ENCODE data around the gene UQCRFS1.

Gene UQCRFS1

GRCh38 chr19:29171525-29171924 is 41.4 kb downstream of the UQCRFS1 start:
- TF ChIP-seq, protein P1, sequence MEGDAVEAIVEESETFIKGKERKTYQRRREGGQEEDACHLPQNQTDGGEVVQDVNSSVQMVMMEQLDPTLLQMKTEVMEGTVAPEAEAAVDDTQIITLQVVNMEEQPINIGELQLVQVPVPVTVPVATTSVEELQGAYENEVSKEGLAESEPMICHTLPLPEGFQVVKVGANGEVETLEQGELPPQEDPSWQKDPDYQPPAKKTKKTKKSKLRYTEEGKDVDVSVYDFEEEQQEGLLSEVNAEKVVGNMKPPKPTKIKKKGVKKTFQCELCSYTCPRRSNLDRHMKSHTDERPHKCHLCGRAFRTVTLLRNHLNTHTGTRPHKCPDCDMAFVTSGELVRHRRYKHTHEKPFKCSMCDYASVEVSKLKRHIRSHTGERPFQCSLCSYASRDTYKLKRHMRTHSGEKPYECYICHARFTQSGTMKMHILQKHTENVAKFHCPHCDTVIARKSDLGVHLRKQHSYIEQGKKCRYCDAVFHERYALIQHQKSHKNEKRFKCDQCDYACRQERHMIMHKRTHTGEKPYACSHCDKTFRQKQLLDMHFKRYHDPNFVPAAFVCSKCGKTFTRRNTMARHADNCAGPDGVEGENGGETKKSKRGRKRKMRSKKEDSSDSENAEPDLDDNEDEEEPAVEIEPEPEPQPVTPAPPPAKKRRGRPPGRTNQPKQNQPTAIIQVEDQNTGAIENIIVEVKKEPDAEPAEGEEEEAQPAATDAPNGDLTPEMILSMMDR (IDR thresholded peaks at IDR 0.05; ENCODE audit: low read depth, low read length, missing control alignments), result no peak
- no peak for DNase-seq (ENCODE audit: extremely low read depth, low read depth)
- no peak overlapping the region for H3K4me3 ChIP-seq (replicated peaks; ENCODE audit: low read depth, low read length)

DNA sequence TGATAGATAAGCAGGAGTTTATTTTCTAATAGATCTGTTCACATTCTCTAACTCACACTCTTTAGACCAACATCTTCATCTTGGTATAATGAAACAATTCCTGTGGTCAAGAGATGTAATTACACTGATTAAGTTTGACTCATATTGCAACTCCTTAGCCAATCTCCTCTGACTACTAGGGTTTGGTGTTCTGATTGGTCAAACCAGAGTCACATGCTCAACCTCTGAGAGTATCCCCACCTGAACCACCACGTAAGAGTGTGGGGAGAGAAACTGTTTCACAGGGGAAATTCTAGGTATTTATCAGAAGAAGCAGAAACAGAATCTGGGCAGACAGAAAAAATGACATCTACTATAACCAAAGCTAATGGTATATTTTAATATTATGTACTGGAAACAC is 42.4 kb downstream of the UQCRFS1 start:
- DNase-seq (ENCODE audit: extremely low read depth, low read depth), result no peak
- no peak overlapping the region for H3K4me3 ChIP-seq (replicated peaks; ENCODE audit: low read depth, low read length)
- TF ChIP-seq, protein P1 (IDR thresholded peaks at IDR 0.05; ENCODE audit: low read depth, low read length, missing control alignments), result no peak

- DNase-seq (ENCODE audit: extremely low read depth, low read depth), result no peak
- H3K4me3 ChIP-seq (replicated peaks; ENCODE audit: low read depth, low read length), result no peak overlapping the region
- TF ChIP-seq, protein P1 (IDR thresholded peaks at IDR 0.05; ENCODE audit: low read depth, low read length, missing control alignments), result no peak
Measured at GRCh38 chr19:29162694-29163093, 50.3 kb downstream of the UQCRFS1 start.

DNA sequence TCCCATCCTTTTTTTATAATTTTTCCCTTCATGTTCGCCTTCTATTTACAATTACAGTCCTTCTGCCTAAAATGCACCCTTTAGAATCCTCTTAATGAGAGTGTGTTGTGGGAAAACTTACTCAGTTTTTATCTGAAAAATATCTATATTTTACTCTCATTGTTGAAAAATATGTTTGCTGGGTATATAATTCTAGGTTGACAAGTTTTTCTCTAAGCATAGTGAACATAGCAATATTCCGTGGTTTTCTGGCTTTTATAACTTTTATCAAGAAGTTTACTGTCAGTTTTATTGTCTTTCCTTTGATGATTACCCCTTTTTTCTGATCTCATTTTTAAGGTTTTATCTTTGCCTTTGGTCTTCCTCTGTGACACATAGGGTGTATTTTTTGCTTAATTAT is 57.3 kb downstream of the UQCRFS1 start:
- TF ChIP-seq, protein P1 (IDR thresholded peaks at IDR 0.05; ENCODE audit: low read depth, low read length, missing control alignments), result no peak

More for the DNA sequence above, 57.3 kb downstream of the UQCRFS1 start:
- H3K4me3 ChIP-seq (replicated peaks; ENCODE audit: low read depth, low read length), result no peak overlapping the region
- DNase-seq (ENCODE audit: extremely low read depth, low read depth), result no peak

Data from HFF-Myc (cell line).